ENCODE measurements around the gene PCBD2.
"Not testable (repeated sequence)": the region's sequence is repeated elsewhere in the genome, so short reads cannot be mapped to it uniquely, and the experiment has no call there.

Gene PCBD2

DNA sequence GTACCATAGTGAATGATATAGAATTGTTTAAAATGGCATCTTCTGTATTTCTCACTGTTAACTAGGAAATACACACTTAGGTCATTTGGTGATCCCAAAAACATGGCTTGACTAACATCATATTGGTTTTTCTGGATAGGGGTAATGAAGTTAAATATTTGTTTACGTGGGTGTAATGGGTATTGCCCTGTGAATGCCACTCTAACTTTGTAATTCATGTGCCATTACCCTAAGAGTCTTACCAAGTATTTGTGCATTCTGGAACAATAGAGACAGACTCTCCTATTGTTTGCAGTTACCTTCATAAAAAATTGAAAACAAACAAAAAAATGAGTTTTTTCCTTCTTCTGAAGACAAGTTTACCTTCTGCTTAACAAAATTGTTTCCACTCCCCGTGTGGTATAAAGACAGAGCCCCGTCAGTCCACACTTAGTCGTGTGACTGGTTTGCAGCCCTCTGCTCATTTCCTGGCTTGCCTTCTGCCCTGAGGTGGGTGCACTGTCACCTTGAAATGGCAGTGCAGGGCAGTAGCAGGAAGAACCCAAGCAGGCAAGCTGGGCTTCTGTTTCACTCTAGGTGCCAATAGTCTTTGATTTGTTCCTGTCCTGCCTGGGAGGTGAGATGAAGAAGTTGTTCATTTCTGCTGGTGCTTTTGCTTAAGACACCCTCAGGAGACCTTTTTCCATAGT lies 53.1 kb downstream of the PCBD2 start:
- no peak for DNase-seq (ENCODE audit: low read depth in 2 of 2)

DNA sequence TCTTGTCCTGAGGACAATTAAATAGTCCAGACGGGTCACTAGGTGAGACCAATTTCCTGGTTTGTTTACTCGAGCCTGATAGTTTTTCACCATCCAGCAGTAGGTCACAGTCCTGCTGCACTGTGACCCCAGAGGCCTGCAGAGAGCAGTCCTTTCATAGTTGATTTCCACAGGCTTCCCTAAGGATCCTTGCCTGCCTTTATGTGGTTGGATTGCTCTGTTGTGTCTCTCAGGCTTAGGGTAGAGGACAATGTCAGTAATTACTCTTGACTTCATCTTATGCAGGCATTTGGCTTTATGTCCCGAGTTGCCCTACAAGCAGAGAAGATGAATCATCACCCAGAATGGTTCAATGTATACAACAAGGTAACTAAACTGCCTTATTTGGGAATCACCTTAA lies 53.8 kb downstream of the PCBD2 start:
- peak in 1 of 2 experiments; percentile 8 for DNase-seq (ENCODE audit: low read depth in 2 of 2)

DNA sequence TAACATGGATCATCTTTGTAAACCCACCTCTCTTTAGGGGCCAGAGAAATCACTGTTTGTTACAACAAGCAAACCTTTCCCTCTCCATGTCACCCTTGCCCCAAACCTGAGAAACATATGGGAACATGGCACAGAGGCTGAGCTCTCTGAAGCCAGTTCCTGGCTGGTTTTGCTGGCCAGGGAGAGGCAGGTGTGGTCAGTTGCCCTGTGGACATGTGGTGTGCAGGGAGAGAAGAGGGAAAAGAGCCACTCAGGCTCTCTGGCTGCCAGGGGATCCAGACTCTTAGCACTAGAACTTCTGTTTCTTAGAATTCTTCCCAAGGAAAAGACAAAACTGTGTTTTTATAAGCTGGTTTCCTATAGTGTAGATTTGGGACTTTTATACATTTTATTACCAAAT lies 58.2 kb downstream of the PCBD2 start:
- DNase-seq (ENCODE audit: low read depth in 2 of 2): no peak

DNA sequence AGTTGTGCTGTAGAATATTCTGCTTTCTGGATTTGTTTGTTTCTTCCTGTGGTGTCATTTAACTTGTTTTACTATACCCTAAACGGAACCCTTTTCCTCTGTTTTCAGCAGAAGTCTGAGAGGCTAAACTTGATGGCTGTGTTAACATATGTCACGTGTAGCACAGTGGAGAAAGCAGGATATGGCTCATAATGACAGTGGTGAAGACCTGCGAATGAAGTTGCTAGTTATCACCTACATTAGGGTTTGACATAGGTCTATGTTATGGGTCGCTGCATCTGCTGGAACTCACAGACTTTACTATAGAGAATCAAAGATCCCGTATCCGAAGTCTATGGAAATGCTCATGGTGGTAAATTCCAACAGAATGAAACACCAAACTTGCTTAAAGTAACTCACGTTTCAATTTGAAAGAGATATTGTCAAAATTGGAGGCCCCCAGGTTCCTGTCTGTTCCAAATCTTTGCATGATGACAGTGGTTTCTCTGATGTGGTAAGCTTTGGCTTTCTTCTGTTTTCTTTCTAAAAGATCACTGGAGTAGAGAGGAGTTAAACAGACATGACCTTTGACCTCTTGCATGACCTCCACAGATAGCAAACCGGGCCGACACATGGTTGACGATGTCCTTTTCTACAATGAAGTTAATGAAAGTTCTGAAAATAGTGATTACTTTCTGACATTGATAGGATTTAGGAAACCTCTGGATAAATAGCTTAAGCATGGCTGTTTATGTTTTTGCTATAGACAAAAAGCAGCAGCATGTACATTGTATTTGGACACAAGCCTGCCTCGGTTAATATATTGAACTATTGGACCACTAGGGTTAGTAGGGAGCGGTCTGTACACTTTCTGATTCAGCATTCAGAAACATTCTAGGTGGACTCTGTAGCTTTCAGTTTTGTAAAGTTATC lies 59.7 kb downstream of the PCBD2 start:
- DNase-seq (ENCODE audit: low read depth in 2 of 2): no peak

DNA sequence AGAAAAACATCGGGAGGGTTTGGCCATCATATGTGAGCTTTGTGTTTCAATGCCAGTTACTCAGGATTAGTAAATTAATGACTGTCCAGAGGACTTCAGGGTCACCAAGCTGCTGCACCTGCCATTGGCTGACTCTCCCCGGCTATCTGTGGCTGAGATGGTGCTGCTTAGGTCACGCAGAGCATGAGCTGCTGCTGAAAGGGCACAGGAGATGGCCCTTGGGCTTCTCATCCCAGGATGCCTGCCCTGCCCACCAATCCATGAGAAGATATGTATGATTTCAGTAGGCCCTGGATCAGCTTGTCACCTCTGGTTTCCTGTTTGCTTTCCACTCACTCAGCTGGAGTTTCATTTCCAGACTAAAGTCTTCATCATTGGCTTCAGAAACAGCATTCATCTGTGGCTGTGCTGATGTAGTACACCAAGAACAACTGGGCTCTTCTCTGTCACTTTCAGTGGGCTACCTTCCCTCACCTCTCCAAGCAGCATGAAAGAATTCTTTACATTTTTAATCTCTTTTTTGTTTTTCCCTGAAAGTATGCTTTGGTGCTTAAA lies 60.4 kb downstream of the PCBD2 start:
- no peak for DNase-seq (ENCODE audit: low read depth in 2 of 2)

DNA sequence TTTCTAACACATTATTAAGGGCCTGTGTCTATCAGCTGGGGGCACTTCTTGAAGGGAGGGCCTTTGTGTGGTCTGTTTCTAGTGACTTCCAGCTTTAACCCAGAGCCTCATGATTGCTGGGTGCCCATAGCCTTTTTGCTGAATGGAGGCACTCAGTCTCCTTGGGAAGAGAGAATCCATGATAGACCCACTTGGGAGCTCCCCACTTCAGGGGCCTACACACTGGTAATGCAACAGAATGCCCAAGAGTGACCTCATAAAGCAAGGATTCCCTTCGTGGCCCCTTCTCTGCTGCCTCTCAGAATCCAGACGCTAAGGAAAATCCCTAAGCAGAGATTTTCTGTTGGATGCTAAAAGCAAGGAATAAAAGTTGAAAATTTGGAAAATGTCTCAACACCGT lies 62.7 kb downstream of the PCBD2 start, which contains the start of gene CATSPER3:
CATSPER3 (plus strand) TSS at position 301 of the 400 bp plus-strand sequence; CDS start at position 386, 85 bp downstream.
- DNase-seq (ENCODE audit: low read depth in 2 of 2): no peak

DNA sequence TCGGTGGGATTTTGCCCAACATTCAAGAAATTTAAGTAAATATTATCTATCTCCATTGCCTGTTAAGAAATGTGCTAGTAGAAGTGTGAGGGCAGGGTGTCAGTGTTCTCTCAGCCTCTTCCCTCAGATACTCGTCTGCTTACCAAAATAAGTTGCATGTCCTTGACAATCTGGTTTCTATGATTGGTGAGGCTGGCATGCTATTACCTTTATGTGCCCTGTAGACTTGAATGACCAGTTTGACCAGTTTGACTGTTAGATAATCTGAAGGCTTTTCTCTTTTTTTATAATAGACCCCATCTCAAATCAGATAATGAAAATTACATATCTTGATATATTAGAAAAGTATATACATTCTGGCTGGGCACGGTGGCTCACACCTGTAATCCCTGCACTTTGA lies 63.1 kb downstream of the PCBD2 start:
- DNase-seq (ENCODE audit: low read depth in 2 of 2): no peak

DNA sequence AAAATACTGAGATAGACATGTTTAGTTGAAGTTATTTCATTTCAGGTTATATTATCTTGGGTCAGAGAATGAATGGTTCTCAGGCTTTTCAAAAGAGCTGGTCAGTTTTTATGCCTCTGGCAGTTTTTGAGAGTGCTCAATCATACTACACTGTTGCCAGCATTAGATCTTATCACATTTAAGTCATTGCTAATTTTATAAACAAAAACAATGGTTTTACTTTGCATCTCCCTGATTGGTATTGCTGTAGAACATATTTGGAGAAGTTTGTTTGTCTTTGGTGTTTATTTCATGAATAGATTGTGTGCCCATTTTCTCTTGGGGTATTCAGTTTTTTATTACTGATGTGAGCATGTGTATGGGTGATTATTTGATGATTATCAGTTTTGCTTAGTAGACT lies 64.2 kb downstream of the PCBD2 start:
- no peak for DNase-seq (ENCODE audit: low read depth in 2 of 2)

DNA sequence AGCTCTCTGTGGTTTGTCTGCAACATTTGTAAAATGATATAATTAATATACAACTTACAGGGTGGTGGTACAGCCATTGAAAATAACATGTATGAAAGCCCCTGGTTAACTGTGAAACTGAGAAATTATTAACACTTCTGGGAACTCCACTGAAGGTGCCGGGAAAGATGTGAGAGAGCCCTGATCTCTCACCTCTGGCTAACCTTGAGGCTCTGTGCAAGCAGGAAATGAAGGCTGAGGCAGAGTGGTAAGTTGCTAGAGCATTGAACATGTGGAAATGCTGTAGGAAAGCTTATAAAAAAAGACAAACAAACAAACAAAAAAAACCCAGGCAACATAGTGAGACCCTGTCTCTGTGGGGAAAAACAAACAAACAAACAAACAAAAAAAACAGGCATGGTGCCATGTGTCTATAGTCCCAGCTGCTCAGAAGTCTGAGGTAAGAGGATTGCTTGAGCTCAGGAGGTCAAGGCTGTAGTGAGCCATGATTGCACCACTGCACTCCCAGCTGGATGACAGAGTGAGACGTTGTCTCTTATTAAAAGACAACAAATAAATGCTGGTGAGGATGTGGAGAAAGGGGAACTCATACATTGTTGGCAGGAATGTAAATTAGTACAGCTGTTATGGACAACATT lies 70.3 kb downstream of the PCBD2 start:
- no peak for DNase-seq (ENCODE audit: low read depth in 2 of 2)

DNA sequence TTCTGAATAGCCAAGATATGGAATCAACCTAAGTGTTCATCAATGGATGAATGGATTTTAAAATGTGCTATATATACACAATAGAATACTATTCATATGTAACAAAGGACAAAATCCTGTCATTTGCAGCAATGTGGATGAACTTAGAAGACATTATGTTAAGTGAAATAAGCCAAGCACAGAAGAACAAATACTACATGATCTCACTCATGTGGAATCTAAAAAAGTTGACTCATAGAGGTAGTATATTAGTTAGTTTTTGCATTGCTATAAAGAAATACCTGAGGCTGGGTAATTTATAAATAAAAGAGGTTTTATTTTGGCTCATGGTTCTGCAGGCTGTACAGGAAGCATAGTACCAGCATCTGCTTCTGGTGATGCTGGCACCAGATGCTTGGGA lies 70.9 kb downstream of the PCBD2 start:
- DNase-seq (ENCODE audit: low read depth in 2 of 2): no peak

DNA sequence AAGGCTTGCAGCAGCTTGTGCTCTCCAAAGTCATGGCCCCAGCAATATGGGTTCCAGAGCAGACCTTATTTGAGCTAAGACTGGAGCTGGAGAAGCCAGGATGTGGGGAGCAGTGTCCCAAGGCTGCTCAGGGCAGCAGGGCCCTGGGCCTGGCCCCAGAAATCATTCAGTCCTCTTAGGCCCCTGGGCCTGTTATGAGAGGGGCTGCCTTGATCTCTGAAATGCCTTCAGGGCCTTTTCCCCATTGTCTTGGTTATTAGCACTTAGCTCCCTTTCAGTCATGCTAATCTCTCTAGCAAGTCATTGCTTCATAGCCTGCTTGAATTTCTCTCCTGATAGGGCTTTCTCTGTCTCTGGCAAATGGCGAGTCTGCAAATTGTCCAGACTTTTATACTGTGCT lies 71.9 kb downstream of the PCBD2 start:
- DNase-seq (ENCODE audit: low read depth in 2 of 2): no peak

DNA sequence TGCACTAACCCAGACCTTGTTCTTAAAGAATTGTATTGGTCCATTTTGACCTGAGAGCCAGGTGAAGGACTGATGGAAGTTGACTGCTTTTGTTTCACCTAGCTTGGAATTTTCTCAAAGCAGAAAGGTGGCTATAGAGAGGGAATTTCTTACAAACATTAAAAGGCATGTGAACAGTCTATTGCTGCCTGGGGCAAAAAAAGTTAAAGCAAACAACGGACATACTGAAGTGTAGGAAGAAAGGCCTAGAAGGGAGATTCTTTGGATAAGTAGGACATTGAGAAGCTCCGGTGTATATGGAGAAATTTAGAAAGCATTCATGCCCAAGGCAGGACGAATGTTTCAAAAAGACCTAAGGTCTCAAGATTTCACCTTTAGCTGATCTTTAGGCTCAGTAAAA lies 74.5 kb downstream of the PCBD2 start:
- no peak for DNase-seq (ENCODE audit: low read depth in 2 of 2)

DNA sequence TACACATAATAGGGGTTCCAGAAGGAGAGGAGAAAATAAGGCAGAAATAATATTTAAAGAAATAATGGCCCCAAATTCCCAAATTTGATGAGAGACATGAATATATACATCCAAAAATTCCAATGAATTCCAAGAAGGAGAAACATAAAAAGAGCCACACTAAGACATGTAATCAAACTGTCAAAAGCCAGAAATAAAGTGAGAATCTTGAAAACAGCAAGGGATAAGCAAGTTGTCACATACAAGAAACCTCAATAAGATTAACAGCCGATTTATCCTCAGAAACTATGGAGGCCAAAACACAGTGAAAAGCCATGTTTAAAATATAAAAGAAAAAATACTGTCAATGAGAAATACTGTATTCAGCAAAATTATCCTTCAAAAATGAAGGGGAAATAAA lies 77.3 kb downstream of the PCBD2 start:
- no peak for DNase-seq (ENCODE audit: low read depth in 2 of 2)

DNA sequence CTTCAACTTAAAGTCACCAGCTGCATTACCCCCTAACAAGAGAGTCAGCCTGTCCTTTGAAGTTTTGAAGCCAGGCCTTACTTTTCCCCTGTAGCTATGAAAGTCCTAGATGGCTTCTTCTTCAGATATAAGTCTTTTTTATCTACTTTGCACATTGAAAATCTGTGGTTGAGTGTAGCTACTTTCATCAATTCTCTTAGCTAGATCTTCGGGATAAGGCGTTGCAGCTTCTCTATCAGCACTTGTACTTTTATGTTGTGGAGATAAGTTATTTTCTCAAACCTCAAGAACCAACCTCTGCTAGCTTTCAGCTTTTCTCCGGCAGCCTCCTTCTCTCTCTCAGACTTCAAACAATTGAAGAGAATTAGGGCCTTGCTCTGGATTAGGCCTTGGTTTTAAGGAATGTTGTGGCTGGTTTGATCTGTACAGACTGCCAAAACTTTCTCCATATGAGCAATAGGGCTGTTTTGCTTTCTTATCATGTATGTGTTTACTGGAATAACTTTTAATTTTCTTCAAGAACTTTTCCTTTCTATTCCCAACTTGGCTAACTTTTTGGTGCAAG lies 84.4 kb downstream of the PCBD2 start:
- peak; percentile 22 to 31 for DNase-seq (ENCODE audit: low read depth in 2 of 2)

DNA sequence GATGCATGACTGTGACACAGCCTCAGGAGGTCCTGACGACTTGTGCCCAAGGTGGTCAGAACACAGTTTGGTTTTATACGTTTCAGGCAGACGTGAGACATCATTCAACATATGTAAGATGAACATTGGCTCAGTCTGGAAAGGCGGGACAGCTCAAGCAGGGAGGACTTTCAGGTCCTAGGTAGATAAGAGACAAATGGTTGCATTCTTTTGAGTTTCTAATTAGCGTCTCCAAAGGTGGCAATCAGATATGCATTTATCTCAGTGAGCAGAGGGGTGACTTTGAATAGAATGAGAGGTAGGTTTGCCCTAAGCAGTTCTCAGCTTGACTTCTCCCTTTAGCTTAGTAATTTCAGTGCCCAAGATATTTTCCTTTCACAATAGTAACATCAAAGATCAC lies 85.3 kb downstream of the PCBD2 start:
- not testable (repeated sequence) for DNase-seq (ENCODE audit: low read depth in 2 of 2)

DNA sequence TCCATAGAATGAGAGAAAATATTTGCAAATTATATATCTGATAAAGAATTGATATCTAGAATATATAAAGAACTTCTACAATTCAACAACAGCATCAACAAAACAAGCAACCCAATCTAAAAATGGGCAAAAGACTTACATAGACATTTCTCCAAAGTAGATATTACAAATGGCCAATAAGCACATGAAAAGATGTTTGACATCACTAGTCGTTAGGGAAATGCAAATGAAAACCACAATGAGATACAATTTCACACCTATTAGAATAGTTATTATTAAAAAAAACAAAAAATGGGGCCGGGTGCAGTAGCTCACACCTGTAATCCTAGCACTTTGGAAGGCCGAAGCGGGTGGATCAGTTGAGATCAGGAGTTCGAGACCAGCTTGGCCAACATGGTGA lies 87.2 kb downstream of the PCBD2 start:
- DNase-seq (ENCODE audit: low read depth in 2 of 2): no peak

DNA sequence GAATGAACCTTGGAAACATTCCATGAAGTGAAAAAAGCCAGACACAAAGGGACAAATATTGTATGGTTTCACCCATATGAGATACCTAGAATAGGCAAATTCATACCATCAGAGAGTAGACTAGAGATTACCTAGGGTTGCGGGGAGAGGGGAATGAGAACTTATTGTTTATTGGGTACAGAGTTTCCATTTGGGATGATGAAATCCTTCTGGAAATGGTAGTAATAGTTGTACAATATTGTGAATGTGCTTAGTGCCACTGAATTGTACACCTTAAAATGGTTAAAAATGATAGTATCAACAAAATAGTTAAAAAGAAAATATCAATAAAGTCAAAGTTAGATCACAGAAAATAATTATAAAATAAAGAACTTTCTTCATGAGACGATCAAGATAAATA lies 88.2 kb downstream of the PCBD2 start:
- no peak for DNase-seq (ENCODE audit: low read depth in 2 of 2)

DNA sequence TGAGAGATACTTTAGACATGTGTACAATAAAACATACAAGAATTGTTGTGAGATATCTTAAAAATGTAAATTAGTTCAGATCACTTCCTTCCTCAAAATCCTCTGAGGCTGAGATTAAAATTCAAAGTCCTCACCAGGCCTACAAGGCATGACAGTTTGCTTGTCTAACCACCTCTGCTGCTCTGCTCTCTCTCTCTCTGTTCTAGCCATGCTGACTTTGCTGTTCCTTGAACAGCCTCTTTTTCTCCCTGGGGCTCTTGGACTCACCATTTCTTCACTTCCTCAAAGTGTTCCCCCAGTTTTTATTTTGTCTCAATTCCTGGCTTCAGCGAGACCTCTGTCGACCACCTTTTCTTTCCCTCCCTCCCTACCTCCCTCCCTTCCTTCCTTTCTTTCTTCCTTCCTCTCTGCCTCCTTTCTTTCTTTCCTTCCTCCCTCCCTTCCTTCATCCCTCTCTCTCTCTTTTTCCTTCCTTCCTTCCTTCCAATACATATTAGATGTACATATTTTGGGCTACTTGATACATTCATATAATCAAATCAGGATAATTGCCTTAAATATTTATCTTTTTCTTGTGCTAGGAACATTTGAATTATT lies 89.7 kb downstream of the PCBD2 start:
- no peak for DNase-seq (ENCODE audit: low read depth in 2 of 2)

DNA sequence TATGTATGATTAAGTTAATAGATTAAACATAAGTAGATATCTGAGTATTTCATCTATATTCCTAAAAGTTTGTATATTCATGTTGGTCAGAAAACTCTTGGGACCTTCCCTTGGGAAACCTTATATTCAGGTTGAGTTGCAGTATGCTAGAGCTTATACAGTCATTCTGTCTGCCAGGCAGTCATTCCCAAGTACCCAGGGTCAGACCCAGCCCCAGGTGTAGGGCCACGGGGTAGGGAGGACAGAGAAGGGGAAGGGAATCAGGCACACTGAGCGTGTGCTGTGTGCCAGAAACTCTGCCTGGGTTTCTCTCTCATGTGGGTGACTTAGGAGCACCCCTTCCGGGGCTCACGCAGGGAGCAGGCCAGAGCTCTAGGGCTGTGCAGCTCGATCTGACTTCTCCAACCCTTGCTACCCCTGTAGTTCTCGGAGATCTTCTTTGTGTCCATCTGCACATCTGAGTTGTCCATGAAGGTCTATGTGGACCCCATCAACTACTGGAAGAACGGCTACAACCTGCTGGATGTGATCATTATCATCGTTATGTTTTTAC lies 91.0 kb downstream of the PCBD2 start:
- no peak for DNase-seq (ENCODE audit: low read depth in 2 of 2)

DNA sequence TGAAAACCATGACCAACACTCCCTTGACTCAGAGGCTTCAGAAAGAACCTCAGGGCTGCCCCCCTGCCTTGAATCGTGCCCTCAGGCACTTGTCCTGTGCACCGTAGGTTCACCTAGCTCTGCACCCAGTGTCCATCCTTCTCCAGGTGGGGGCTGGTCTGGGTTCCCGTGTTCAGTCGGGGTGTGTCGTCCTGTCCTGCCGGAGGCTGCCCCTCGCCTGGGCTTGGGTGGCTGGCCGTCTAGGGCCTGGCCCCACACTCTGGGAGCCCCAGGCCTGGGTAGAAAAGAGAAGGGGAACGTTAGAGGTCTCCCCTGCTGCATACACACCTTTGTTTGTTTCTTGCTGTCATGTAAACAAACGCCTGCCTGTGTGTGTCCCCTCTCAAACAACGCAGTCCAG lies 92.1 kb downstream of the PCBD2 start:
- no peak for DNase-seq (ENCODE audit: low read depth in 2 of 2)

DNA sequence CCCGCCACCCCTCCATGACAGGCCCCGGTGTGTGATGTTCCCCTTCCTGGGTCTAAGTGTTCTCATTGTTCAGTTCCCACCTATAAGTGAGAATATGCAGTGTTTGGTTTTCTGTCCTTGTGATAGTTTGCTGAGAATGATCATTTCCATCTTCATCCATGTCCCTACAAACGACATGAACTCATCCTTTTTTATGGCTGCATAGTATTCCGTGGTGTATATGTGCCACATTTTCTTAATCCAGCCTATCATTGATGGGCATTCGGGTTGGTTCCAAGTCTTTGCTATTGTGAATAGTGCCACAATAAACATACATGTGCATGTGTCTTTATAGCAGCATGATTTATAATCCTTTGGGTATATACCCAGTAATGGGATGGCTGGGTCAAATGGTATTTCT lies 93.1 kb downstream of the PCBD2 start:
- DNase-seq (ENCODE audit: low read depth in 2 of 2): not testable (repeated sequence)
